ENCODE data around the gene AP1S1. TPM values are rescaled to one million over a fixed set of nuclear protein-coding genes. Genes with fewer than 3 reads are reported as not detected.
A peak's percentile ranks its signal among the peaks of the same experiment; 100 is the strongest.

The AP1S1 gene
- total and polyA plus RNA-seq, 2 of the 13 experiments (the other 11 are each of a cell fraction or from before 2014, with no cell fraction given): 57.5 to 68.1 TPM

- TF ChIP-seq THAP11 (CRISPR knock-in tag; IDR thresholded peaks at IDR 0.05): no peak; the same call in 1 of the 2 replicates
- TF ChIP-seq SMARCE1 (IDR thresholded peaks at IDR 0.05; ENCODE audit: borderline replicate concordance): no peak
- no peak for TF ChIP-seq HMGA1 (CRISPR knock-in tag; conservative IDR thresholded peaks at IDR 0.05)
- no peak for TF ChIP-seq ZNF326 (CRISPR knock-in tag; IDR thresholded peaks at IDR 0.05; ENCODE audit: borderline replicate concordance)
- no peak for TF ChIP-seq ZNF883 (CRISPR knock-in tag; IDR thresholded peaks at IDR 0.05; ENCODE audit: not compliant biosample characterization)
- TF ChIP-seq NR0B2 (CRISPR knock-in tag; IDR thresholded peaks at IDR 0.05): no peak
- TF ChIP-seq CBX5 (CRISPR knock-in tag; IDR thresholded peaks at IDR 0.05; ENCODE audit: borderline replicate concordance): no peak
- TF ChIP-seq MAFF (IDR thresholded peaks at IDR 0.05; ENCODE audit: low read depth, low read length): no peak
- no peak for TF ChIP-seq SRSF9 (IDR thresholded peaks at IDR 0.05; ENCODE audit: borderline replicate concordance, insufficient read depth, low read depth, low read length, poor library complexity, severe bottlenecking)
- TF ChIP-seq MLLT10 (CRISPR knock-in tag; IDR thresholded peaks at IDR 0.05): no peak
- no peak for TF ChIP-seq FIP1L1 (IDR thresholded peaks at IDR 0.05; ENCODE audit: borderline replicate concordance, insufficient read depth, low read depth, low read length)
- no peak; the same call in 1 of the 2 replicates for TF ChIP-seq NR2C2 (CRISPR knock-in tag; IDR thresholded peaks at IDR 0.05; ENCODE audit: borderline replicate concordance)
- no peak for TF ChIP-seq ZNF644 (CRISPR knock-in tag; IDR thresholded peaks at IDR 0.05; ENCODE audit: low read depth)
- no peak for TF ChIP-seq EEA1 (CRISPR knock-in tag; IDR thresholded peaks at IDR 0.05; ENCODE audit: borderline replicate concordance)
- TF ChIP-seq PAWR (CRISPR knock-in tag; IDR thresholded peaks at IDR 0.05; ENCODE audit: borderline replicate concordance): no peak
- TF ChIP-seq POGZ (CRISPR knock-in tag; IDR thresholded peaks at IDR 0.05): no peak; the same call in 1 of the 2 replicates
- TF ChIP-seq SAFB2 (CRISPR knock-in tag; IDR thresholded peaks at IDR 0.05; ENCODE audit: borderline replicate concordance, low read depth): no peak
- TF ChIP-seq ZNF224 (CRISPR knock-in tag; IDR thresholded peaks at IDR 0.05): no peak
- TF ChIP-seq ZNF383 (CRISPR knock-in tag; IDR thresholded peaks at IDR 0.05; ENCODE audit: borderline replicate concordance): no peak
- TF ChIP-seq ZNF639 (CRISPR knock-in tag; conservative IDR thresholded peaks at IDR 0.05): no peak
- TF ChIP-seq TBX2 (CRISPR knock-in tag; IDR thresholded peaks at IDR 0.05; ENCODE audit: borderline replicate concordance): peak; percentile 10; the same call in 1 of the 2 replicates
- TF ChIP-seq TBL1XR1 (IDR thresholded peaks at IDR 0.05; ENCODE audit: borderline replicate concordance, low read length, partially characterized antibody): no peak
- no peak for TF ChIP-seq KLF9 (CRISPR knock-in tag; IDR thresholded peaks at IDR 0.05; ENCODE audit: low read depth)
- TF ChIP-seq ZNF784 (CRISPR knock-in tag; IDR thresholded peaks at IDR 0.05; ENCODE audit: borderline replicate concordance): no peak
- no peak for TF ChIP-seq ZNF703 (CRISPR knock-in tag; IDR thresholded peaks at IDR 0.05; ENCODE audit: borderline replicate concordance)
- TF ChIP-seq ZNF510 (CRISPR knock-in tag; IDR thresholded peaks at IDR 0.05; ENCODE audit: low read depth): no peak
- TF ChIP-seq RFX1 (IDR thresholded peaks at IDR 0.05): peak; percentile 80
- TF ChIP-seq PHB2 (IDR thresholded peaks at IDR 0.05; ENCODE audit: partially characterized antibody): no peak
- TF ChIP-seq ZNF580 (CRISPR knock-in tag; IDR thresholded peaks at IDR 0.05; ENCODE audit: borderline replicate concordance, low read depth): no peak
- TF ChIP-seq SUZ12 (IDR thresholded peaks at IDR 0.05; ENCODE audit: low read depth, low read length): no peak
Measured at GRCh38 chr7:101124376-101125056, 29.8 kb upstream of the AP1S1 start (continued).

Measured in HepG2 (cell line).